C4-2B (cell line): ENCODE results near the gene TLE3.

Experiments used
- CTCF ChIP-seq: fragments of 450-650 bp; conservative IDR thresholded peaks from 2 replicates; pipeline ENCODE4 v1.5.1; 2017; ENCODE audit warnings: mild to moderate bottlenecking
- ZFX ChIP-seq: fragments of 450-650 bp; IDR thresholded peaks from 2 replicates; pipeline ENCODE4 v1.6.1; 2017

DNA sequence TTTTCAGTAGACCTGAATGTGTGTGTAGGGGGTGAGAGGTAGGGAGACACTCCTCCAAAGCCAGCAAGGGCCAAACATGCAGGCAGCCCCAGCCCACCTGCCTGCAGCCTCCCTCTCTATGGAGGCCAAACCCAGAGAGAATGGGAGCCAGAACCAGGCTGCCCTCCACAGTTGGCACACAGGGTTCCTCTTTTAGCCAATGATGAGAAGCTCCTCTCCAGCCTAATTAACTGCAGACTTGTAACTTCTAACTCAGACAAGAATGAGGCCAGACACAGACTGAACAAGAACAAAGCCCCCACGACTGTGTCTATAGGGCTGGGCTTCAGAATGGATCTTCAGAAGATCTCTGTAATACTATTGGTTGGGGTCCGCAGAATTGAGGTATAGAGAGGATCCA, 12.3 kb upstream of the TLE3 start:
- TF ChIP-seq CTCF (no peak), ZFX (no peak)
